Heart left ventricle (tissue), 16 donors: ENCODE results near the gene MRPS21. TPM values are rescaled to one million over a fixed set of nuclear protein-coding genes. Genes with fewer than 3 reads are reported as not detected.
A peak's percentile ranks its signal among the peaks of the same experiment; 100 is the strongest.

ENCODE experiments used
- ATAC-seq, 4 donors: fragments of 200-7000 bp; cut with Tn5 transposase; one replicate each; pipeline ENCODE4 v1.9.1; 2020 to 2022; ENCODE audit warnings: moderate library complexity in 4 of 4, mild to moderate bottlenecking in 3 of 4, moderate number of reproducible peaks in 1 of 4
- DNase-seq, 5 donors: peaks; one replicate each; pipeline ENCODE4 v3.0.0-alpha.2; 2020
- H3K27ac ChIP-seq, 12 donors: fragments of 200-600 bp; sonication (generic) in 4 of 12; one replicate each; pipeline versions ENCODE4 v1.5.0 to v1.8.0; 2016 to 2022; ENCODE audit warnings: mild to moderate bottlenecking in 2 of 12
- H3K27me3 ChIP-seq, 9 donors: fragments of 200-600 bp; sonication (generic) in 2 of 9; one replicate each; pipeline versions ENCODE4 v1.5.1 to v1.8.0; 2016 to 2022; ENCODE audit warnings: mild to moderate bottlenecking in 3 of 9
- H3K36me3 ChIP-seq, 9 donors: fragments of 200-600 bp; sonication (generic) in 2 of 9; one replicate each; pipeline versions ENCODE4 v1.5.0 to v1.8.0; 2018 to 2022; ENCODE audit warnings: mild to moderate bottlenecking in 2 of 9
- H3K4me1 ChIP-seq, 12 donors: fragments of 200-600 bp; sonication (generic) in 4 of 12; one replicate each; pipeline versions ENCODE4 v1.5.0 to v1.8.0; 2016 to 2022; ENCODE audit warnings: mild to moderate bottlenecking in 3 of 12
- H3K4me3 ChIP-seq, 12 donors: fragments of 200-600 bp; sonication (generic) in 4 of 12; one replicate each; pipeline versions ENCODE4 v1.5.0 to v1.8.0; 2017 to 2022; ENCODE audit warnings: mild to moderate bottlenecking in 9 of 12, moderate library complexity in 4 of 12
- H3K9me3 ChIP-seq, 12 donors: fragments of 200-600 bp; sonication (generic) in 4 of 12; one replicate each; pipeline versions ENCODE4 v1.5.0 to v1.8.0; 2016 to 2022; ENCODE audit warnings: mild to moderate bottlenecking in 1 of 12
- POLR2A ChIP-seq, 2 donors: fragments of 450-650 bp; IDR thresholded peaks; one replicate each; pipeline ENCODE4 v1.6.1; 2017; ENCODE audit warnings: antibody characterized with exemption in 2 of 2, mild to moderate bottlenecking in 2 of 2, moderate library complexity in 2 of 2
- WGBS, 4 donors: extraction: QIAGEN DNeasy Blood & Tissue Kit in 2 of 4; methylation state at CpG; one replicate each; pipeline versions ENCODE4 v1.1.5 to v1.1.7; 2013 to 2018; 5-methylcytosine and 5-hydroxymethylcytosine counted together
- intact Hi-C, 10 donors: fragments of 100-400 bp; cut with DNase I; formaldehyde crosslinking; loops; one replicate each; pipeline versions ENCODE4 v1.11.1 to v1.14.2; 2022
- polyA plus RNA-seq, 2 donors: library from polyadenylated mRNA; stranded (reverse); fragments of 200-250 nt; gene quantifications; one replicate each; pipeline ENCODE4 v1.2.3, GENCODE V29; 2013
- total RNA-seq, 9 donors: library from RNA; depleted of rRNA in 2 of 9; stranded (reverse); fragments of >200 nt in 2 of 9; fragmentation: NEBNext Ultra II Directional in 3 of 9; extraction: Animal tissue kit (Norgen Biotek cat#: 25700) in 3 of 9; gene quantifications; one replicate each; pipeline versions ENCODE4 v1.1.0 to v1.2.4, GENCODE V29; 2016 to 2023
- TF ChIP-seq, protein P1 (sequence below), 12 donors: fragments of 200-600 bp; sonication (generic) in 4 of 12; IDR thresholded peaks; one replicate each; pipeline versions ENCODE4 v1.5.0 to v1.8.0; 2018 to 2022; ENCODE audit warnings: antibody characterized with exemption in 12 of 12, mild to moderate bottlenecking in 5 of 12
- donor health status: ischemic (EF 13 %, LVEDD 7.1; RV severe dilation, severe dysfunction).
- donor health status: healthy with polysubstance abuse.
- donor health status: DM: no; HTN: yes; CAD: no.
- donor health status: DM: no; HTN: no; CAD: no.
- donor health status: ischemic (EF 25% LVEDD 6.9; RV normal size, moderate dysfunction).
- donor health status: ischemic (EF 25% LVEDD 5.7; RV mildly dilated, moderate dysfunction).
- donor health status: healthy.
- donor health status: DM: yes; HTN: yes; CAD: no.
- donor health status: ischemic (EF 35%, LVEDD 5.7; RV mildly dilated, moderate dysfunction).
- donor health status: nonischemic (EF 11% LVEDD 7.7; RV severe dilation, severe dysfunction).
- donor health status: DM: yes; HTN: yes; CAD: no.
- donor health status: PGD.
- donor health status: ischemic (EF 29% LVEDD 5.4; RV normal size, mild dysfunction).
- donor health status: nonischemic (EF 23%, LVEDD 6.1; RV moderate dilation, normal function).

The MRPS21 gene
- total and polyA plus RNA-seq, 11 donors, result 44.5 to 139 (median 64.2) TPM

DNA sequence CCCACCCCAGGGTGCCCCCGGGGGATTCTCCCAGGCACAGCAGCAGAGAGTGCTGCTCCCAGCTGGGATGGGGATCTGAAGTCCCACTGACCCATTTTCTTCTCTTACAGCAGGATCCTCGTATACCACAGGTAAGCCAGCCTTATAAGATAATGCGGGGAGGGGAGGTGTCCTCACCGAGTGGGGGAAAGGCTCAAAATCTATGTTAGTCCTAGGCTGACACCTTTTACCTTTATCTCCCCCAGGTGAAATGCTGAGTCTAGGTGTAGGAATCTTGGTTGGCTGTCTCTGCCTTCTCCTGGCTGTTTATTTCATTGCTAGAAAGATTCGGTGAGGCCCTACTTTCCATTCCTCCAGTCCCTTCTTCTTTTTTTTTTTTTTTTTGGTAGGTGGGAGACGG is 30.1 kb upstream of the MRPS21 start:
- Histone ChIP-seq H3K4me1 (peaks cover 0 to 29% (median 17%) of the 10 kb centered on the region in 12 donors), H3K36me3 (peaks cover 0 to 40% (median 36%) of the 10 kb centered on the region in 9 donors), H3K4me3 (no peak overlapping the region), H3K9me3 (no peaks in the 10 kb centered on the region), H3K27ac (no peak overlapping the region), H3K27me3 (peaks cover 0 to 3% (median 0%) of the 10 kb centered on the region in 9 donors)
- intact Hi-C loops, result no loop called here
- ATAC-seq (no peak), DNase-seq (no peak)
- 79 to 84% (median 81%) methylated on average over 6 of the region's 6 CpGs for WGBS, 4 donors
- TF ChIP-seq, protein P1, sequence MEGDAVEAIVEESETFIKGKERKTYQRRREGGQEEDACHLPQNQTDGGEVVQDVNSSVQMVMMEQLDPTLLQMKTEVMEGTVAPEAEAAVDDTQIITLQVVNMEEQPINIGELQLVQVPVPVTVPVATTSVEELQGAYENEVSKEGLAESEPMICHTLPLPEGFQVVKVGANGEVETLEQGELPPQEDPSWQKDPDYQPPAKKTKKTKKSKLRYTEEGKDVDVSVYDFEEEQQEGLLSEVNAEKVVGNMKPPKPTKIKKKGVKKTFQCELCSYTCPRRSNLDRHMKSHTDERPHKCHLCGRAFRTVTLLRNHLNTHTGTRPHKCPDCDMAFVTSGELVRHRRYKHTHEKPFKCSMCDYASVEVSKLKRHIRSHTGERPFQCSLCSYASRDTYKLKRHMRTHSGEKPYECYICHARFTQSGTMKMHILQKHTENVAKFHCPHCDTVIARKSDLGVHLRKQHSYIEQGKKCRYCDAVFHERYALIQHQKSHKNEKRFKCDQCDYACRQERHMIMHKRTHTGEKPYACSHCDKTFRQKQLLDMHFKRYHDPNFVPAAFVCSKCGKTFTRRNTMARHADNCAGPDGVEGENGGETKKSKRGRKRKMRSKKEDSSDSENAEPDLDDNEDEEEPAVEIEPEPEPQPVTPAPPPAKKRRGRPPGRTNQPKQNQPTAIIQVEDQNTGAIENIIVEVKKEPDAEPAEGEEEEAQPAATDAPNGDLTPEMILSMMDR (IDR thresholded peaks at IDR 0.05), result no peak
- TF ChIP-seq POLR2A (IDR thresholded peaks at IDR 0.05), result no peak

DNA sequence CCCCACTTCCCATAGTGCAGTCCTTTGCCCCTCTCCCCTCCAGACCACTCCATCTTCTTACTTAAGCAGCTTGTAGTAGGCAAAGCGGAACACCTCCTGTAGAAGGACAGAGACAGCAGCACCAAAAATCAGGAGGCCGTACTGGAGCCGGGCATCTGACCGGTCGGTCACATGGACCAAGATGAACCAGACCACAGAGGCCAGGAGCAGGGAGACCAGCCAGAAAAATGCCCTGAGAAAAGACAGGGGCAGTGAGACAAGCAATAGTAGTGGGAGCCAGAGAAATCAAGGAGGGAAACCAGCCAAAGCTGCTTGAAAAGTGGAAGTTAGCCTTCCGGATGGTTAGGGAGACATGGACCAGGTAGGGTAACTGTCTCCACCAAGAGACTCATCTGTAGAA is 25.8 kb upstream of the MRPS21 start:
- ATAC-seq, result no peak
- peaks cover 0 to 41% (median 23%) of the 10 kb centered on the region in 12 donors for H3K4me1 ChIP-seq
- intact Hi-C loops, result no loop called here

DNA sequence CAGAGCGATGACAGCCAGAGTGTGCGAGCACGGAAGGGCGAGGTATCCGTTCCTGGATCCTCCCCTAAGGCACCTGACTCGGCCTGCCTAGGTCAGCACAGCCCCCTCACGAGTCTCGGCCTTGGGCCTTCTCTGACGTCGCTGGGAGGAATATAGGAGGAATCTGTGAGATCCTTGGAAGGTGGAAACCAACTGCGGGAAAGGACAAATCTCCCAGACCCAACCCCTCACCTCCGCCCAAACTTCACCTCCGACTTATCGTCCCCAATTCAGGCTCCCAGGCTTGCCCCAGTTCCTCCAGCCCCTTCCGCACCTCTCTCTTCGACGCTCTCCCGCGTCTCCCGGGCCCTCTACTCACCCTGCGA is 25.3 kb upstream of the MRPS21 start:
- Histone ChIP-seq H3K27ac (peak overlapping the region; percentile 86 to 99 (median 96)), H3K9me3 (no peaks in the 10 kb centered on the region), H3K36me3 (peaks cover 0 to 40% (median 36%) of the 10 kb centered on the region in 9 donors), H3K4me3 (peak overlapping the region; percentile 67 to 99 (median 92)), H3K4me1 (peaks cover 0 to 44% (median 23%) of the 10 kb centered on the region in 12 donors), H3K27me3 (no peaks in the 10 kb centered on the region)
- peak in 3 of 5 donors; percentile 25 to 40 (median 35) for DNase-seq
- WGBS, 4 donors, result 0 to 3% (median 0%) methylated on average over 21 of the region's 21 CpGs
- no peak for TF ChIP-seq POLR2A (IDR thresholded peaks at IDR 0.05)
- TF ChIP-seq, protein P1 (IDR thresholded peaks at IDR 0.05), result no peak
- intact Hi-C loops, result no loop called here
- peak in 3 of 4 donors; percentile 35 to 52 (median 37) for ATAC-seq

More for the DNA sequence above, 25.8 kb upstream of the MRPS21 start:
- Histone ChIP-seq H3K4me3 (peak overlapping the region; percentile 67 to 99 (median 92)), H3K9me3 (no peaks in the 10 kb centered on the region), H3K36me3 (peaks cover 0 to 40% (median 36%) of the 10 kb centered on the region in 9 donors), H3K27ac (peak overlapping the region in 11 of 12 donors; percentile 94 to 99 (median 96)), H3K27me3 (no peaks in the 10 kb centered on the region)
- TF ChIP-seq, protein P1 (IDR thresholded peaks at IDR 0.05), result no peak
- TF ChIP-seq POLR2A (IDR thresholded peaks at IDR 0.05), result no peak
- 12 to 19% (median 16%) methylated on average over 6 of the region's 6 CpGs for WGBS, 4 donors
- DNase-seq, result no peak

DNA sequence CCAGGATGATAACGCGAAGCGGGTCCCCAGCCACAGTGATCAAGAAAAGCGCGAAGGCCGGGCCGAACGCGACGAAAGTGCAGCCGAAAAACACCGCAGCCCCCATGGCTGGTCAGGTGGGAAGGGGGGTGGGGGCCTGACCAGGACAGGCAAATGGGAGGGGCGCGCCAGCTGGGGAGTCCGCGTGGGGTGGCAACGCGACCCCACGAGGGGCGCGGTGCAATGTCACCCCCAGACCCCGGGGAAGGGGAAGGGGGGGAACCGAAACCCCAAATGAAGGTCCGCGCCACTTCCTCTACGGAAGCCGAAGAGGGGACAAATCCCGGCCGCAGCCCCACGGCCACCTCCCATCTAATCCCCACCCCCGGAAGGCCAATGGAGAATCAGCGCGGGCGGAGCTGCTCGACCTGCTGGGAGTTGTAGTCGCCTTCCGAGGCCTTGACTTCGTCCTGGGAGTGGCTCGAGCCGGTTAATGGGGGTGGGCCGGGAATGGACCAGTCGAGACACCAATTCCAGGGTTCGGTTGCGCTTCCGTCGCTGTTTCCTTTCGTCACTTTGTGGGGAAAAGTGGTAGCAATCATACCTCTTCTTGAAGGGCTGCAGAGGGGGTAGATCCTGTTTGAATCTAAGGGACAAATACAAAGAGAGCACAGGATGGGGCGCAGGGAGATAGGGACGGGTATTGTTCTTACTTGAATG is 24.8 kb upstream of the MRPS21 start, which contains the start of gene APH1A:
Gene APH1A, minus strand, starts transcription at position 312 of the 699 bp plus-strand sequence. Its CDS starts 206 bp downstream, at position 106.
- ATAC-seq (peak; percentile 97 to 99 (median 98)), DNase-seq (peak; percentile 97 to 99 (median 98))
- Histone ChIP-seq H3K36me3 (peaks cover 0 to 37% (median 35%) of the 10 kb centered on the region in 9 donors), H3K4me1 (peaks cover 0 to 49% (median 26%) of the 10 kb centered on the region in 12 donors), H3K4me3 (peak within 1 kb of the TSS; percentile 67 to 99 (median 92)), H3K9me3 (no peaks in the 10 kb centered on the region), H3K27me3 (no peaks in the 10 kb centered on the region), H3K27ac (peak within 1 kb of the TSS; percentile 86 to 99 (median 96))
- intact Hi-C loops, result no loop called here
- WGBS, 4 donors, result 0 to 1% (median 1%) methylated on average over 25 to 49 of the region's 49 CpGs
- TF ChIP-seq, protein P1 (IDR thresholded peaks at IDR 0.05), result no peak
- TF ChIP-seq POLR2A (IDR thresholded peaks at IDR 0.05), result peak in 1 of 2 donors; percentile 58
